Activated effector memory CD4-positive, alpha-beta T cell treated with anti-CD3 and anti-CD28 coated beads, Interleukin-2, amount 50 U/mL, for 16 hours (primary cell): ENCODE results near the gene EIF4G1.
A peak's percentile ranks its signal among the peaks of the same experiment; 100 is the strongest.
"Not testable (repeated sequence)": the region's sequence is repeated elsewhere in the genome, so short reads cannot be mapped to it uniquely, and the experiment has no call there.

ENCODE experiments used
- DNase-seq: peaks from one replicate; pipeline ENCODE4 v3.0.0-alpha.2; 2020

The EIF4G1 gene, protein sequence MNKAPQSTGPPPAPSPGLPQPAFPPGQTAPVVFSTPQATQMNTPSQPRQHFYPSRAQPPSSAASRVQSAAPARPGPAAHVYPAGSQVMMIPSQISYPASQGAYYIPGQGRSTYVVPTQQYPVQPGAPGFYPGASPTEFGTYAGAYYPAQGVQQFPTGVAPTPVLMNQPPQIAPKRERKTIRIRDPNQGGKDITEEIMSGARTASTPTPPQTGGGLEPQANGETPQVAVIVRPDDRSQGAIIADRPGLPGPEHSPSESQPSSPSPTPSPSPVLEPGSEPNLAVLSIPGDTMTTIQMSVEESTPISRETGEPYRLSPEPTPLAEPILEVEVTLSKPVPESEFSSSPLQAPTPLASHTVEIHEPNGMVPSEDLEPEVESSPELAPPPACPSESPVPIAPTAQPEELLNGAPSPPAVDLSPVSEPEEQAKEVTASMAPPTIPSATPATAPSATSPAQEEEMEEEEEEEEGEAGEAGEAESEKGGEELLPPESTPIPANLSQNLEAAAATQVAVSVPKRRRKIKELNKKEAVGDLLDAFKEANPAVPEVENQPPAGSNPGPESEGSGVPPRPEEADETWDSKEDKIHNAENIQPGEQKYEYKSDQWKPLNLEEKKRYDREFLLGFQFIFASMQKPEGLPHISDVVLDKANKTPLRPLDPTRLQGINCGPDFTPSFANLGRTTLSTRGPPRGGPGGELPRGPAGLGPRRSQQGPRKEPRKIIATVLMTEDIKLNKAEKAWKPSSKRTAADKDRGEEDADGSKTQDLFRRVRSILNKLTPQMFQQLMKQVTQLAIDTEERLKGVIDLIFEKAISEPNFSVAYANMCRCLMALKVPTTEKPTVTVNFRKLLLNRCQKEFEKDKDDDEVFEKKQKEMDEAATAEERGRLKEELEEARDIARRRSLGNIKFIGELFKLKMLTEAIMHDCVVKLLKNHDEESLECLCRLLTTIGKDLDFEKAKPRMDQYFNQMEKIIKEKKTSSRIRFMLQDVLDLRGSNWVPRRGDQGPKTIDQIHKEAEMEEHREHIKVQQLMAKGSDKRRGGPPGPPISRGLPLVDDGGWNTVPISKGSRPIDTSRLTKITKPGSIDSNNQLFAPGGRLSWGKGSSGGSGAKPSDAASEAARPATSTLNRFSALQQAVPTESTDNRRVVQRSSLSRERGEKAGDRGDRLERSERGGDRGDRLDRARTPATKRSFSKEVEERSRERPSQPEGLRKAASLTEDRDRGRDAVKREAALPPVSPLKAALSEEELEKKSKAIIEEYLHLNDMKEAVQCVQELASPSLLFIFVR (N-terminal part only)

DNA sequence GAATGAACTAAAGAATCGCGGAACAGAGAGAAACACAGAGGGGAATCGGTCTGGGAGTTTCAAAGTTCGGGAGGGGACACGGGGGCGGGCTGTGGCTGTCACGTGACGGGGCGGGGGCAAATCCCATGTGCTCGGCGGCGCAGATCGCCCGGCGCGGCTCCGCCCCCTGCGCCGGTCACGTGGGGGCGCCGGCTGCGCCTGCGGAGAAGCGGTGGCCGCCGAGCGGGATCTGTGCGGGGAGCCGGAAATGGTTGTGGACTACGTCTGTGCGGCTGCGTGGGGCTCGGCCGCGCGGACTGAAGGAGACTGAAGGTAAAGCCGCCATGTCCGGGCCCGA lies at the start of gene EIF4G1:
Gene EIF4G1 (plus strand): TSS at position 244 of the 337 bp plus-strand sequence. CDS start 1,191 bp downstream, outside the sequence.
- DNase-seq, result peak; percentile 97

DNA sequence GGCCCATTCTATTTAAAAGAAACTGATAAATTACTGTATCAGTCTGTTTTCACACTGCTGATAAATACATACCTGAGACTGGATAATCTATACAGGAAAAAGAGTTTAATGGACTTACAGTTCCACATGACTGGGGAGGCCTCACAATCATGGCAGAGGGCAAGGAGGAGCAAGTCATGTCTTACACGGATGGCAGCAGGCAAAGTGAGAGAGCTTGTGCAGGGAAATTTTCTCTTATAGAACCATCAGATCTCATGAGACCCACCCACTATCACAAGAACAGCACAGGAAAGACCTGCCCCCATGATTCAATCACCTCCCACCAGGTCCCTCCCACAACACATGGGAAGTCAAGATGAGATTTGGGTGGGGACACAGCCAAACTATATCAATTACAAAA lies 47.2 kb upstream of the EIF4G1 start:
- not testable (repeated sequence) for DNase-seq

DNA sequence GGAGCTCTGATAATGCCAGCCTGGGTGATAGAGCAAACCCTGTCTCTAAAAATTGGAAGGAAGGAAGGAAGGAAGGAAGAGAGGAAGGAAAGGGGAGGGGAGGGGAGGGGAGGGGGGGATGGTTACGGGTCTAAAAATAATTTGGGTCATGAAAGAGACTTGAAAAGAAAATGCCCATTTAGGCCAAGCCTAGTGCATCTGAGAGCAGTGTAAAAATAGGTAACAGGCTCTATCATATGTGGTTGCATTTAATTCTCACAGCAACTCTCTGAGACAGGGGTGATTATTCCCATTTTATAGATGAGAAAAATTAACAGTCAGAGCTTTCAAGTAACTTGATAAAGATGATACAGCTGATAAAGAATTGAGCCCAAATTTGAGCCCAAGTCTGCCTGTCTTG lies 42.1 kb upstream of the EIF4G1 start:
- no peak for DNase-seq

DNA sequence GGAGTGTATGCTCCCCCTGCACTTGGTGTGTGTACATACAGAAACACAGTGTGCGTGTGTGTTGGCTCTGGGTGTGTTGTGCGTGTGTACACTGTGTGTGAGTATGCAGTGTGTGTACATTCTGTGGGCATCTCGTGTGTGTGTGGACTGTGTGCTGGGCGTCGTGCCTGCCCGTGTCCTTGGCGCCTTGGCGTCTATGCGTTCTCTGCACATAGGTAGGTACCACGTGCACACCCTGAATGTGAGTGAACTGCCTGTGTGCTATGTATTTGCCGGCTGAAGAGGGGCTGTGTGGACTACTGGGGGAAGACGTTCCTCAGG lies 39.1 kb upstream of the EIF4G1 start:
- DNase-seq, result no peak

DNA sequence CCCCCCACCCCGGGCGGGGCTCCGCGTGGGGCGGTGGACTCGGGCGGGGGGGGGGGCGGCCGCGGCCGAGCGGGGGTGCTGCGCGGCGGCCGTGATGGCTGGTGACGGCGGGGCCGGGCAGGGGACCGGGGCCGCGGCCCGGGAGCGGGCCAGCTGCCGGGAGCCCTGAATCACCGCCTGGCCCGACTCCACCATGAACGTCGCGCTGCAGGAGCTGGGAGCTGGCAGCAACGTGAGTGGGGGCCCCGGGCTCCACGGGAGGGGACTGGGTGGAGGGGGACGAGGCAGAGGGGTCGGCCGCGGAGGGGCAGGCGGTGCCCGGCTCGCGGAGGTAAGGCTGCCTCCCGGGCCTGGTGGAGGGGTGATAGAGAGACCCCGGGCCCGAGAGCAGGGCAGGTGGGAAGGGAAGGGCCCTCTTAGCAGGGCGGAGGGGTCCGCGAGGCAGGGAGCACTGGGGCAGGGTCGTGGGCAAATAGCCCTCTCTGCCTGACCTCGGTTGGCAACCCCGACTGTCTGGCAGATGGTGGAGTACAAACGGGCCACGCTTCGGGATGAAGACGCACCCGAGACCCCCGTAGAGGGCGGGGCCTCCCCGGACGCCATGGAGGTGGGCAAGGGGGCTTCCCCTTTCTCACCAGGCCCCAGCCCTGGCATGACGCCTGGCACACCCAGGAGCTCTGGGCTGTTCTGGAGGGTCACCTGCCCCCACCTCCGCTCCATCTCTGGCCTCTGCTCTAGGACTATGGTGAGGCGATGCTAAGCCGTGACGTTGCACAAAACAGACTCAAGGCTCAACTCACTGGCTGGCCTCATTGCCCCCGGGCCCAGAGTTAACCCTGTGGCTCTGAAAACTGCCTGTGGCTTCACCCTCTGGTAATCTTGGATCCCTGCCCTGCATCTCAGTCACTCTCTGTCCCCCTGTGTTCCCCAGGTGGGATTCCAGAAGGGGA lies 38.2 kb upstream of the EIF4G1 start, which contains the start of gene ECE2:
Gene ECE2 (plus strand): TSS at position 62 of the 950 bp plus-strand sequence. CDS start 132 bp downstream, at position 194.
- DNase-seq, result no peak

DNA sequence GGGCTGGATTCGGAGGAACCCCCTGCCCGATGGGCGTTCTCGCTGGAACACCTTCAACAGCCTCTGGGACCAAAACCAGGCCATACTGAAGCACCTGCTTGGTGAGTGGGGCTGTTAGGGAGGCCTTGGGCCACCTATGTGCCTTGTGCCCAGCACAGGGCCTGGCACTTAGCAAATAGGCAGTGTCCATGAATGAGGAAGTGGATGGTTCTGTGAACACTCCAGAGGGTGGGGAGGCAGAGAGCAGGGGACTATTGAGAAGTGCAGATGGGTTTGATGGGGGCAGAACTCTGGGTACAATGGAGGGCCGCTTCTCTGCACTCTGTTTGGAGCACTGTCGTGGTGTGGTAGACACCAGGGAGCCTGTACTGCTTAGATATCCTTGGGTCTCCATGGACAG lies 37.0 kb upstream of the EIF4G1 start:
- no peak for DNase-seq

- DNase-seq, result no peak
These were observed 31.5 kb upstream of the EIF4G1 start for GRCh38 chr3:184282941-184283340.

DNA sequence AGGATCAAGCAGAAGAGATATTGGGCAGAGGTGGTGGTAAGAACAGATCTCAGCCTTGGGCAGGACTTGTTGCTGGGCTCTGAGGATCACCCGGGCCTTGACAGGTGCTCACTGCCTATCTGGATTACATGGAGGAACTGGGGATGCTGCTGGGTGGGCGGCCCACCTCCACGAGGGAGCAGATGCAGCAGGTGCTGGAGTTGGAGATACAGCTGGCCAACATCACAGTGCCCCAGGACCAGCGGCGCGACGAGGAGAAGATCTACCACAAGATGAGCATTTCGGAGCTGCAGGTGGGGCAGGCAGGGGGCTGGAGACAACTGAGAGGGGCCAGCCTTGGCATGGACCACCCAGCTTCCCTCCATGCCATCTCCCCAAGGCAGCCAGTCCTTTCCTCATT lies 30.7 kb upstream of the EIF4G1 start:
- no peak for DNase-seq

DNA sequence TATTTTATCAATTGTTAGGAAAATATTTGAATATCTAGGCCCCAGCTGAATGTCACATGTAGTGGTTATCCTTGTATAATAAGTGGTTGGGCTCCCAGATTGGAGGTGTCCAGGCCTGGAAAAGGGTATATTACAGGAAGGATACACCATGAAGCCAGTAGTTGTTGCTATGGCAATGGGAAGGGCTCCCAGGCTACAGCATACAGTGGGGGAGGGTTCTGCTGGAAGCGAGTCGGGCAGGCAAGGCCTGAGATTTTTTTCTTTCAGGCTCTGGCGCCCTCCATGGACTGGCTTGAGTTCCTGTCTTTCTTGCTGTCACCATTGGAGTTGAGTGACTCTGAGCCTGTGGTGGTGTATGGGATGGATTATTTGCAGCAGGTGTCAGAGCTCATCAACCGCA lies 29.7 kb upstream of the EIF4G1 start:
- DNase-seq, result no peak

GRCh38 chr3:184289426-184289938 lies 24.9 kb upstream of the EIF4G1 start:
- peak; percentile 87 for DNase-seq

GRCh38 chr3:184290331-184290730 lies 24.1 kb upstream of the EIF4G1 start:
- no peak for DNase-seq

DNA sequence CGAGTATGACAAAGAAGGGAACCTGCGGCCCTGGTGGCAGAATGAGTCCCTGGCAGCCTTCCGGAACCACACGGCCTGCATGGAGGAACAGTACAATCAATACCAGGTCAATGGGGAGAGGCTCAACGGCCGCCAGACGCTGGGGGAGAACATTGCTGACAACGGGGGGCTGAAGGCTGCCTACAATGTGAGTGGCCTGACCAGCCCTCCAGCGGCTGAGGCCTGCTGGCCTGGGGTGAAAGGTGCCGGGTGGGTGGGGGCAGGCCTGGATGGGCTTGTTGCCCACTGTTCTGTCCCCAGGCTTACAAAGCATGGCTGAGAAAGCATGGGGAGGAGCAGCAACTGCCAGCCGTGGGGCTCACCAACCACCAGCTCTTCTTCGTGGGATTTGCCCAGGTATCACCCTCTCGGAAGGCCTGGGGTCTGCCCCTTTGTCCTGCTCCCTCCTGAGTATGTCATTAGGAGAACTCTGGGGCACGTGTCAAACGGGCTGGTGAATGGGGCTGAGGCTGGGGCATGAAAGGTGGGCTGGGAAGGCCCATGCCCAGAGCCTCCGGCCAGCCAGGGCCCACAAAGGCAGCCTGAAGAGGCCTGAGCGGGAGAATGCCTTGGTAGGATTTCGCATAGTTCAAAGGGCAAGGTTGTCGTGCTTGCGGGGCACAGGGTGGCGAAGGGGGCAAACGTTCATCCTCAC lies 23.2 kb upstream of the EIF4G1 start:
- DNase-seq, result no peak

- DNase-seq, result no peak
These were observed 22.5 kb upstream of the EIF4G1 start for GRCh38 chr3:184291738-184292445.

DNA sequence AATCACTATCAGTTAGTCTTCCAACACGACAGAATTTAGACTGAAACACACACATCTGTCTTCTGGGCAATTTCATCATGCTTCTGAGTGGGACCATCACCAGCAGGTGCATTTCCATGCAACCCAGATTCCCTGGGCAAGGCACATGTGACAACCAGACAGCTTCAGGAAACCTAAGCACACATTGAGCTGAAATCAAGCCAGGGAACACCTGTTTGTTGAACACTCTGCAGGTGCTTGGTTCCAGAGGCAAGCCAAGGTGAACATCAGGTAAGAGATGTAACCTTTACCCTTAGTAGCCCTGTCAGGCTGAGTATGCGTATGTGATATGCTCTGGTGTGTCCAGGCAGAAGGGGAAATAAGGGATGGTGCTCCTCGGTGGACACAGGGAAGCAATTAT lies 18.6 kb upstream of the EIF4G1 start:
- DNase-seq, result no peak

DNA sequence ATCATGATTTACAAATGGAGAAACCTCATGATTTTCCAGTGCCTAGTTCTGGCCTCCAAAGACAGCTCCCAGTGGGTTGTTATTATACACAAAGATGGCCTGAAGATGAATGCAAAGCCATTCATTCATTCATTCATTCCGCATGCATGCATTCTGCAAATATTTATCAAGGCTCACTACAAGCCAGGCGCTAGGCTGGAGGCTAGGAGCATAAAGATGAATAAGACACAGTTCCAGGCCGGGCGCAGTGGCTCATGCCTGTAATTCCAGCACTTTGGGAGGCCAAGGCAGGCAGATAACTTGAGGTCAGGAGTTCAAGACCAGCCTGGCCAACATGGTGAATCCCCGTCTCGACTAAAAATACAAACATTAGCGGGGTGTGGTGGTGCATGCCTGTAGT lies 17.8 kb upstream of the EIF4G1 start:
- DNase-seq, result no peak

GRCh38 chr3:184298759-184299487 lies 15.5 kb upstream of the EIF4G1 start, which contains the start of gene PSMD2:
Gene PSMD2 (plus strand): TSS chr3:184299241. CDS start chr3:184299267, 26 bp downstream.
- peak; percentile 99 for DNase-seq

DNA sequence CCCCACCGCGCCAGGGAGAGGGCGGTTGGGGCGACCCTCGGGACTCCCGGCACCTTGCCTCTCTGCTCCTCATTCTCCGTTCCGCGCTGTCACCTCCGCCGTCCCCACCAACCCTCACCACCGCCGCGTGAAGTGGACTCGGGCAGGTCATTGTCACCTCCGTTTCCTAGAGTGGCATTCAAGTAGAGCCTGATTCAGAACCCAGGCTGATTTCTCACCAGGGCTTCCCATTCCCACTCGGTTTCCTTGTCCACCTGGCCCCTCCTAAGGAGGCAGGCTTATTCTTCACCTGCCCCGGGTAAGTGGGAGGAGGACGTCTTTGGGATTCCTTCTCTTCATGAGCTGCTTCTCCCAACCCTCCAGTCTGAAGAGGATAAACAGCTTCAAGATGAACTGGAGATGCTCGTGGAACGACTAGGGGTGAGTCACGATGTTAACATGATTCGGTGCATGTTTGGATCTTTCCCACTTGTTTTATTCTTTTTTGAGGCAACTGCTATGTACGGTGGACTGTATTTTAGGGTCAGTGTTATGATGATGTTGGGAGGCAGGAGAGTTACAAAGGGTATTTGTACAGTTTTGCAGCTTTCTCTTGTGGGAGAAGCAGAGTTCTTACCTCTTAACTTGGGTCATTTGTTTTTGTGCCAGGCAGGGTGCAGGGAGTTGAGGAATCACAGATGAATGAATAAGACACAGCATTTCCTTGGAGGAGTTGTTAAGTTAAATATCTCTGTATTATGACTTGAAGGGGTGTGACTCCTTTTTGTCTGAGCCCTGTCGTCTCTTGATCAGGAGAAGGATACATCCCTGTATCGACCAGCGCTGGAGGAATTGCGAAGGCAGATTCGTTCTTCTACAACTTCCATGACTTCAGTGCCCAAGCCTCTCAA lies 14.7 kb upstream of the EIF4G1 start:
- DNase-seq, result no peak

DNA sequence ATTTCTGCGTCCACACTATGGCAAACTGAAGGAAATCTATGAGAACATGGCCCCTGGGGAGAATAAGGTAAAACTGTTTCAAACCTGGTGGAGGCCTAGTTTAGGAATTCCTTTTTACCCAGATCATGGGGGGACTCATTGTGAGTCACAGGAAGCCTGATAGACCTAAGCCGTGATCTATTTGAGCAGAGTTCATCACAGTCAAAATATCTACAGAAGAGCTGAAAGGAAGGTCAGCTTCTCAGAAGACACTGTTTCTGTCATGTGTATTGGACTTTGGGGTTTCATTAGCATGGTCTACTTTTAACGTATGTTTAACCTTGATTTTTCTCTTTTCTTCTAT lies 14.1 kb upstream of the EIF4G1 start:
- DNase-seq, result no peak

DNA sequence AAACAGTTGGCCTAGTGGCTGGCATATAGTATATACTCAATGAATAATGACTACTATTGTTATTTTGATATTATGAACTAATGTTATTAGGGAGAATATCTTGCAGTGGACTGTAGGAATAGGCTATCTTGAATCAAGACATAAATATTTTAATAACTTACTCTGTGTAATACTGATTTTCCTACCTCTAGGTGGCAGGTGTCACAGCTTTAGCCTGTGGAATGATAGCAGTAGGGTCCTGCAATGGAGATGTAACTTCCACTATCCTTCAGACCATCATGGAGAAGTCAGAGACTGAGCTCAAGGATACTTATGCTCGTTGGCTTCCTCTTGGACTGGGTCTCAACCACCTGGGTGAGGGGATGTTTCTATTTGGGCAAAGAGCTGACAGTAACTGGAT lies 8.8 kb upstream of the EIF4G1 start:
- no peak for DNase-seq
